Caco-2 (cell line): ENCODE results near the gene DTL. TPM values are rescaled to one million over a fixed set of nuclear protein-coding genes. Genes with fewer than 3 reads are reported as not detected.
A peak's percentile ranks its signal among the peaks of the same experiment; 100 is the strongest.

Experiments used
- BruUV-seq: library from RNA; stranded (reverse); fragments of 400-500 nt; replicated peaks from 2 replicates; lab custom pipeline; 2021; lab: Mats Ljungman, UMichigan
- CTCF ChIA-PET: fragments of 300-600 bp; sonication (Branson Sonifier 250); formaldehyde crosslinking; loops from one replicate; lab custom pipeline; 2022; ENCODE audit warnings: antibody characterized with exemption; lab: Charles Lee
- POLR2A ChIA-PET: fragments of 300-600 bp; sonication (Branson Sonifier 250); formaldehyde crosslinking; loops from one replicate; lab custom pipeline; 2022; ENCODE audit warnings: antibody characterized with exemption; lab: Charles Lee
- DNase-seq, 2 experiments: peaks; one replicate each; pipeline versions ENCODE4 v3.0.0 to v3.0.0-alpha.2; 2020 to 2022
- H3K27me3 ChIP-seq: replicated peaks from 2 replicates; pipeline ENCODE4 v1.6.0; 2011; ENCODE audit warnings: low read length; ENCODE audit not compliant: control insufficient read depth, insufficient read depth
- H3K36me3 ChIP-seq: 2 replicates; pipeline ENCODE4 v1.5.1; 2011; ENCODE audit warnings: low read length; ENCODE audit not compliant: control insufficient read depth, insufficient read depth
- H3K4me1 ChIP-seq: fragments of 250-450 bp; sonication (Bioruptor Pico); 2 replicates; pipeline ENCODE4 v1.5.1; 2020; ENCODE audit warnings: mild to moderate bottlenecking
- H3K4me3 ChIP-seq: 2 replicates; pipeline ENCODE4 v1.5.1; 2011; ENCODE audit warnings: low read depth, mild to moderate bottlenecking, control low read depth, low read length
- H3K9me3 ChIP-seq: fragments of 250-450 bp; sonication (Bioruptor Pico); 2 replicates; pipeline ENCODE4 v1.5.1; 2020; ENCODE audit warnings: mild to moderate bottlenecking, moderate library complexity
- H3K27ac Mint-ChIP-seq: one replicate; pipeline ENCODE4 v1.8.0; 2022; ENCODE audit warnings: mixed read lengths; ENCODE audit not compliant: unreplicated experiment
- H3K27me3 Mint-ChIP-seq: one replicate; pipeline ENCODE4 v1.8.0; 2022; ENCODE audit warnings: mixed read lengths; ENCODE audit not compliant: insufficient read depth, unreplicated experiment
- H3K36me3 Mint-ChIP-seq: one replicate; pipeline ENCODE4 v1.8.0; 2022; ENCODE audit warnings: mild to moderate bottlenecking, mixed read lengths; ENCODE audit not compliant: insufficient read depth, unreplicated experiment
- H3K4me1 Mint-ChIP-seq: one replicate; pipeline ENCODE4 v1.8.0; 2022; ENCODE audit warnings: low read depth, mixed read lengths; ENCODE audit not compliant: unreplicated experiment
- H3K4me3 Mint-ChIP-seq: one replicate; pipeline ENCODE4 v1.8.0; 2022; ENCODE audit warnings: mild to moderate bottlenecking, moderate library complexity, mixed read lengths; ENCODE audit not compliant: unreplicated experiment
- H3K9me3 Mint-ChIP-seq: one replicate; pipeline ENCODE4 v1.8.0; 2022; ENCODE audit warnings: mixed read lengths; ENCODE audit not compliant: unreplicated experiment
- CTCF ChIP-seq, 2 experiments: fragments of 200-600 bp in 1 of 2; IDR thresholded peaks; 1 replicate in 1 of 2; 2 replicates in 1 of 2; pipeline versions ENCODE4 v1.5.1 to v1.8.0; 2011 to 2022; ENCODE audit warnings: antibody characterized with exemption in 1 of 2, control low read depth in 1 of 2, inconsistent platforms in 1 of 2, low read depth in 1 of 2, low read length in 1 of 2, mild to moderate bottlenecking in 1 of 2, moderate library complexity in 1 of 2; ENCODE audit not compliant: insufficient read depth in 1 of 2, severe bottlenecking in 1 of 2, unreplicated experiment in 1 of 2
- intact Hi-C: fragments of 100-400 bp; cut with micrococcal nuclease; formaldehyde crosslinking; loops from one replicate; pipeline ENCODE4 v1.10.0; 2022; ENCODE audit not compliant: unreplicated experiment
- total RNA-seq: library from RNA; stranded (reverse); gene quantifications from 2 replicates; pipeline ENCODE4 v1.2.3, GENCODE V29; 2022

Gene DTL
- total RNA-seq, 1 experiment from 2014 or later: 20.3 TPM

GRCh38 chr1:212067787-212068186 lies 32.2 kb downstream of the DTL start:
- Mint-ChIP-seq H3K36me3 (peaks cover 76% of the 10 kb centered on the region), H3K4me1 (no peaks in the 10 kb centered on the region), H3K27me3 (no peaks in the 10 kb centered on the region), H3K4me3 (no peak overlapping the region), H3K9me3 (no peaks in the 10 kb centered on the region), H3K27ac (no peak overlapping the region)
- no peak for DNase-seq
- no peak for TF ChIP-seq CTCF (IDR thresholded peaks at IDR 0.05; ENCODE audit: insufficient read depth in 1 of 2, low read depth in 1 of 2, low read length in 1 of 2, severe bottlenecking in 1 of 2, unreplicated experiment in 1 of 2)
- Histone ChIP-seq H3K27me3 (no peaks in the 10 kb centered on the region), H3K36me3 (no peaks in the 10 kb centered on the region), H3K4me1 (no peaks in the 10 kb centered on the region), H3K9me3 (no peaks in the 10 kb centered on the region), H3K4me3 (no peak overlapping the region)
- POLR2A ChIA-PET: no interaction called here
- BruUV-seq: no TSS peak
- intact Hi-C loops: no loop called here
- CTCF ChIA-PET: no interaction called here

GRCh38 chr1:212070720-212071302 lies 35.3 kb downstream of the DTL start:
- Histone ChIP-seq H3K27me3 (no peaks in the 10 kb centered on the region), H3K4me1 (no peaks in the 10 kb centered on the region), H3K9me3 (no peaks in the 10 kb centered on the region), H3K4me3 (no peak overlapping the region), H3K36me3 (no peaks in the 10 kb centered on the region)
- ChIA-PET POLR2A (interaction anchor here (0.9 to 1.3 kb wide), 2 partner anchors 214 to 215 kb away, joined by 4 to 8 read pairs; no protein-coding TSS in a partner anchor), CTCF (interaction anchor here (0.9 to 3.3 kb wide), 15 partner anchors 9 to 407 kb away, joined by 3 to 50 read pairs (median 4); no protein-coding TSS in a partner anchor)
- no TSS peak for BruUV-seq
- no peaks in the 10 kb centered on the region for H3K9me3 Mint-ChIP-seq
- peaks cover 68% of the 10 kb centered on the region for H3K36me3 Mint-ChIP-seq
- intact Hi-C loops: loop anchor here (1.0 to 2.0 kb wide), 3 partner anchors 222 to 297 kb away; no protein-coding TSS in a partner anchor
- peak; percentile 63 to 70 for TF ChIP-seq CTCF (IDR thresholded peaks at IDR 0.05; ENCODE audit: insufficient read depth in 1 of 2, low read depth in 1 of 2, low read length in 1 of 2, severe bottlenecking in 1 of 2, unreplicated experiment in 1 of 2)
- no peaks in the 10 kb centered on the region for H3K4me1 Mint-ChIP-seq
- H3K27me3 Mint-ChIP-seq: no peaks in the 10 kb centered on the region
- H3K27ac Mint-ChIP-seq: no peak overlapping the region
- no peak overlapping the region for H3K4me3 Mint-ChIP-seq
- peak in 1 of 2 experiments; percentile 36 for DNase-seq

- no peaks in the 10 kb centered on the region for H3K4me1 Mint-ChIP-seq
These were observed 36.5 kb downstream of the DTL start for GRCh38 chr1:212072047-212072446.

More at GRCh38 chr1:212072047-212072446, 36.5 kb downstream of the DTL start:
- no peak overlapping the region for H3K27ac Mint-ChIP-seq
- BruUV-seq: no TSS peak
- Histone ChIP-seq H3K36me3 (no peaks in the 10 kb centered on the region), H3K4me3 (no peak overlapping the region), H3K4me1 (no peaks in the 10 kb centered on the region), H3K27me3 (no peaks in the 10 kb centered on the region), H3K9me3 (no peaks in the 10 kb centered on the region)
- POLR2A ChIA-PET: no interaction called here
- CTCF ChIA-PET: interaction anchor here (2.4 to 3.3 kb wide), 2 partner anchors 219 to 384 kb away, joined by 22 to 50 read pairs; no protein-coding TSS in a partner anchor
- no peaks in the 10 kb centered on the region for H3K9me3 Mint-ChIP-seq
- peaks cover 57% of the 10 kb centered on the region for H3K36me3 Mint-ChIP-seq
- no peak overlapping the region for H3K4me3 Mint-ChIP-seq
- H3K27me3 Mint-ChIP-seq: no peaks in the 10 kb centered on the region
- DNase-seq: no peak
- intact Hi-C loops: no loop called here
- TF ChIP-seq CTCF (IDR thresholded peaks at IDR 0.05; ENCODE audit: insufficient read depth in 1 of 2, low read depth in 1 of 2, low read length in 1 of 2, severe bottlenecking in 1 of 2, unreplicated experiment in 1 of 2): no peak
